Uterus (tissue), 2 donors: ENCODE data around the gene WAC.

ENCODE experiments used
- POLR2A ChIP-seq, 2 donors: fragments of 450-650 bp; IDR thresholded peaks; one replicate each; pipeline ENCODE4 v1.6.1; 2016; ENCODE audit warnings: antibody characterized with exemption in 2 of 2, mild to moderate bottlenecking in 1 of 2, moderate library complexity in 1 of 2
- TF ChIP-seq, protein P1 (sequence below), 4 experiments: fragments of 200-600 bp in 2 of 4; fragments of 450-650 bp in 2 of 4; sonication (generic) in 2 of 4; IDR thresholded peaks; one replicate each; pipeline ENCODE4 v1.5.1; 2016 to 2019; ENCODE audit warnings: antibody characterized with exemption in 4 of 4, mild to moderate bottlenecking in 2 of 4, moderate library complexity in 1 of 4

DNA sequence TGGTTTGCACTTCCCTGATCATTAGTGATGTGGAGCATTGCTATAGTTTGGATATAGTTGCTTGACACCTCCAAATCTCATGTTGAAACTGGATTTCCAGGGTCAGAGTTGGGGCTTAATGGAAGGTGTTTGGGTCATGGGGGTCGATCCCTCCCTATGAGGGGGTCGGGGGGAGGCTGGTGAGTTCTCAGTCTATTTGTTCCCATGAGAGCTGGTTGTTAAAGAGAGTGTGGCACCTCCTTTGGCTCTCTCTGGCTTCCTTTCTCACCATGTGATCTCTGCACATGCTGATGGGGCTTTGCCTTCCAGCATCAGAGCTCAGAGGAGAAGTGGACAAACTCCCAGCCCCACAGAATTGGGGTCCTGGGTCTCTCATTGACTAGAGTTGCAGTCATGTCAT lies 107.6 kb downstream of the WAC start:
- no peak for TF ChIP-seq POLR2A (IDR thresholded peaks at IDR 0.05)
- TF ChIP-seq, protein P1, sequence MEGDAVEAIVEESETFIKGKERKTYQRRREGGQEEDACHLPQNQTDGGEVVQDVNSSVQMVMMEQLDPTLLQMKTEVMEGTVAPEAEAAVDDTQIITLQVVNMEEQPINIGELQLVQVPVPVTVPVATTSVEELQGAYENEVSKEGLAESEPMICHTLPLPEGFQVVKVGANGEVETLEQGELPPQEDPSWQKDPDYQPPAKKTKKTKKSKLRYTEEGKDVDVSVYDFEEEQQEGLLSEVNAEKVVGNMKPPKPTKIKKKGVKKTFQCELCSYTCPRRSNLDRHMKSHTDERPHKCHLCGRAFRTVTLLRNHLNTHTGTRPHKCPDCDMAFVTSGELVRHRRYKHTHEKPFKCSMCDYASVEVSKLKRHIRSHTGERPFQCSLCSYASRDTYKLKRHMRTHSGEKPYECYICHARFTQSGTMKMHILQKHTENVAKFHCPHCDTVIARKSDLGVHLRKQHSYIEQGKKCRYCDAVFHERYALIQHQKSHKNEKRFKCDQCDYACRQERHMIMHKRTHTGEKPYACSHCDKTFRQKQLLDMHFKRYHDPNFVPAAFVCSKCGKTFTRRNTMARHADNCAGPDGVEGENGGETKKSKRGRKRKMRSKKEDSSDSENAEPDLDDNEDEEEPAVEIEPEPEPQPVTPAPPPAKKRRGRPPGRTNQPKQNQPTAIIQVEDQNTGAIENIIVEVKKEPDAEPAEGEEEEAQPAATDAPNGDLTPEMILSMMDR (IDR thresholded peaks at IDR 0.05) = no peak
